NCI-H2029 treated with DMSO at 0.1 percent for 48 hours (cell line): Measurements from ENCODE around the gene RAB10.
"Not testable (repeated sequence)": the region's sequence is repeated elsewhere in the genome, so short reads cannot be mapped to it uniquely, and the experiment has no call there.

Experiments used
- DNase-seq: peaks from one replicate; lab custom pipeline; 2025; lab: John Stamatoyannopoulos, UW

The RAB10 gene

GRCh38 chr2:26033818-26034636 lies at the start of gene RAB10:
RAB10 (plus strand) TSS chr2:26034084; CDS start chr2:26034609, 525 bp downstream.
- DNase-seq = peak; percentile 68

GRCh38 chr2:25988134-25988533 lies 45.8 kb upstream of the RAB10 start:
- no peak for DNase-seq

GRCh38 chr2:25989154-25989553 lies 44.7 kb upstream of the RAB10 start:
- DNase-seq = no peak

- DNase-seq = no peak
These were observed 41.9 kb upstream of the RAB10 start for GRCh38 chr2:25991965-25992364.

- no peak for DNase-seq
These were observed 41.3 kb upstream of the RAB10 start for GRCh38 chr2:25992556-25992955.

- DNase-seq = no peak
These were observed 40.8 kb upstream of the RAB10 start for GRCh38 chr2:25993049-25993448.

- DNase-seq = no peak
These were observed 39.4 kb upstream of the RAB10 start for GRCh38 chr2:25994509-25994908.

GRCh38 chr2:25996844-25997243 lies 37.0 kb upstream of the RAB10 start:
- DNase-seq = no peak

GRCh38 chr2:25998816-25999383 lies 35.0 kb upstream of the RAB10 start:
- DNase-seq = not testable (repeated sequence)

GRCh38 chr2:25999406-25999805 lies 34.5 kb upstream of the RAB10 start:
- DNase-seq = not testable (repeated sequence)

- DNase-seq = no peak
These were observed 33.3 kb upstream of the RAB10 start for GRCh38 chr2:26000561-26001082.

- peak; percentile 55 for DNase-seq
These were observed 32.0 kb upstream of the RAB10 start for GRCh38 chr2:26001743-26002351.

GRCh38 chr2:26002632-26003310 lies 31.1 kb upstream of the RAB10 start:
- no peak for DNase-seq

GRCh38 chr2:26008095-26008494 lies 25.8 kb upstream of the RAB10 start:
- no peak for DNase-seq

GRCh38 chr2:26008851-26009566 lies 24.9 kb upstream of the RAB10 start:
- no peak for DNase-seq

- DNase-seq = no peak
These were observed 24.3 kb upstream of the RAB10 start for GRCh38 chr2:26009567-26009963.

- DNase-seq = no peak
These were observed 22.9 kb upstream of the RAB10 start for GRCh38 chr2:26010943-26011342.

GRCh38 chr2:26011609-26011989 lies 22.3 kb upstream of the RAB10 start:
- DNase-seq = no peak

GRCh38 chr2:26011990-26012856 lies 21.7 kb upstream of the RAB10 start:
- DNase-seq = peak; percentile 78

- no peak for DNase-seq
These were observed 20.2 kb upstream of the RAB10 start for GRCh38 chr2:26013668-26014067.
